ENCODE measurements around the gene OR51E1.

DNA sequence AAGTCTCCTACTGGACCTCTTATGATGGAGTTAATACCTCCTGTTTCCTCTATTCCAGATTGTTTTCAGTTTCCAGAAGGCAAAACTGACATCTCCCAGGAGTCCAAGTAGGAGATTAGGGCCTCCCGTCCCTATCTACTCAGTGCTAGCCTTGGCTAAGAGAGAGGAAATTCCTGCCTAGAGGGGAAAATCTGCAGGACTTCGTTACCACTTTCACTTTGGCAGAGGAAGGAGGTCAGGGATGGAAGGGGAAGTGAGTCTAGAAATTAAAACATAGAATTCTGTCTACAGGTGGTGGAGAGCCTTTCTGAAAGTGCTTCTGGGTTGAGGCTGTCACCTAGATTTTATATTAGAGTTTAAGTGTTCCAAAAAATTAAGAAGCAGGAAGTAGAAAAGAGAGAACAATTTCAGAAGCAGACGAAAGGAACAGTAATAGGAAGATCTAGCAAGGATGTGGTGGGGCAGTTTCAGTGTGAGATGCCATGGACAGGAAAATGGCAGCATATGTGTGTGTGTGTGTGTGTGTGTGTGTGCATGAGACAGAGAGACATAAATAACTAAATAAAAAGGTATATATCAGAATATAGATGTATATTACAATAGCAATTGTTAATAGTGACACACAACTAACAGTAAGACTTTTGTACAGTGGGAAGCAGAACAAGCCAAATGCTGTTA, 33.4 kb upstream of the OR51E1 start:
- no peak for TF ChIP-seq CTCF (IDR thresholded peaks at IDR 0.05)
- no peak for TF ChIP-seq POLR2A (IDR thresholded peaks at IDR 0.05)
